ENCODE results near the gene KSR2. TPM values are rescaled to one million over a fixed set of nuclear protein-coding genes. Genes with fewer than 3 reads are reported as not detected.

KSR2 gene
- total and polyA plus RNA-seq, 2 of the 4 experiments (the other 2 are of a cell fraction), result not detected

- ATAC-seq (ENCODE audit: low read depth) (no peak), DNase-seq (no peak)
- H3K9me3 ChIP-seq (ENCODE audit: control insufficient read depth, insufficient read depth, low read length), result peaks cover 22% of the 10 kb centered on the region
- H4K91ac ChIP-seq (ENCODE audit: insufficient read depth, low read depth, low read length), result no peak overlapping the region
- ChIA-PET CTCF (no interaction called here), POLR2A (ENCODE audit: unreplicated experiment) (no interaction called here)
- H4K8ac ChIP-seq (ENCODE audit: low read depth in 2 of 2, low read length in 2 of 2), result no peak overlapping the region
- no peak overlapping the region for H3K27ac ChIP-seq (ENCODE audit: insufficient read depth, low read length)
- H2BK15ac ChIP-seq (ENCODE audit: low read depth, low read length), result no peak overlapping the region
- H2BK5ac ChIP-seq (ENCODE audit: low read depth, low read length, poor library complexity, severe bottlenecking), result no peak overlapping the region
- no CpG with 5 or more reads among the region's 2 CpGs for WGBS, 2 experiments (ENCODE audit: extremely low coverage in 2 of 2, insufficient read length in 1 of 2)
- no peaks in the 10 kb centered on the region for H3K79me1 ChIP-seq (ENCODE audit: low read depth in 1 of 2, low read length in 2 of 2)
- no TSS peak for BruUV-seq (replicated peaks)
- no peak overlapping the region for H3K4me3 ChIP-seq (ENCODE audit: insufficient read depth, low read depth, low read length)
- no peaks in the 10 kb centered on the region for H3K4me1 ChIP-seq (ENCODE audit: control insufficient read depth, insufficient read depth, low read length)
- TF ChIP-seq MAFK (IDR thresholded peaks at IDR 0.05; ENCODE audit: low read depth, low read length) (no peak), MXI1 (IDR thresholded peaks at IDR 0.05; ENCODE audit: borderline replicate concordance, low read depth, low read length) (no peak), RAD21 (IDR thresholded peaks at IDR 0.05; ENCODE audit: low read length) (no peak), POLR2A (IDR thresholded peaks at IDR 0.05; ENCODE audit: low read depth, low read length) (no peak), CHD1 (IDR thresholded peaks at IDR 0.05; ENCODE audit: low read depth, low read length) (no peak), ELK1 (IDR thresholded peaks at IDR 0.05; ENCODE audit: borderline replicate concordance, low read depth, low read length) (no peak), FOS (IDR thresholded peaks at IDR 0.05; ENCODE audit: low read depth, low read length) (no peak), USF2 (IDR thresholded peaks at IDR 0.05; ENCODE audit: low read depth, low read length) (no peak), NFE2L2 (IDR thresholded peaks at IDR 0.05; ENCODE audit: low read depth, low read length) (no peak), CEBPB (IDR thresholded peaks at IDR 0.05; ENCODE audit: low read depth, low read length) (no peak), MAZ (IDR thresholded peaks at IDR 0.05; ENCODE audit: borderline replicate concordance, low read depth, low read length) (no peak), RCOR1 (IDR thresholded peaks at IDR 0.05; ENCODE audit: insufficient replicate concordance, low read length) (no peak)
- no peaks in the 10 kb centered on the region for H3K9me1 ChIP-seq (ENCODE audit: insufficient read depth, low read length)
- intact Hi-C loops (cut with micrococcal nuclease), result no loop called here
- no peak overlapping the region for H3K4me2 ChIP-seq (ENCODE audit: low read depth, low read length)
- no peak overlapping the region for H3K14ac ChIP-seq (replicated peaks; ENCODE audit: low read depth, low read length)
- in situ Hi-C loops (cut with MboI; ENCODE audit: low sequenced_read_pairs), result no loop called here
- H2BK120ac ChIP-seq (ENCODE audit: low read depth, low read length), result no peak overlapping the region
- no peak overlapping the region for H3K56ac ChIP-seq (ENCODE audit: extremely low read depth, insufficient read depth, low read length)
- no peak overlapping the region for H2BK20ac ChIP-seq (ENCODE audit: low read depth, low read length)
- no peaks in the 10 kb centered on the region for H3K27me3 ChIP-seq (ENCODE audit: control insufficient read depth, insufficient read depth, low read length)
- no peak overlapping the region for H3K4ac ChIP-seq (ENCODE audit: low read depth, low read length)
- no peak overlapping the region for H3K18ac ChIP-seq (ENCODE audit: low read depth, low read length)
- no peak overlapping the region for H4K5ac ChIP-seq (ENCODE audit: low read depth, low read length)
- H2AFZ ChIP-seq (replicated peaks; ENCODE audit: low read length, poor library complexity), result no peak overlapping the region
- no peaks in the 10 kb centered on the region for H3K36me3 ChIP-seq (ENCODE audit: control insufficient read depth, insufficient read depth, low read length)
- H3K9ac ChIP-seq (ENCODE audit: low read depth, low read length), result no peak overlapping the region
- no peak overlapping the region for H3K23ac ChIP-seq (ENCODE audit: low read depth, low read length)
- dilution Hi-C loops (cut with HindIII; ENCODE audit: low sequenced_read_pairs, unreplicated experiment), result no loop called here
- H4K20me1 ChIP-seq (ENCODE audit: insufficient read depth, low read length), result no peaks in the 10 kb centered on the region
- H2AK9ac ChIP-seq (replicated peaks; ENCODE audit: low read depth, low read length, poor library complexity), result no peak overlapping the region
- H2AK5ac ChIP-seq (ENCODE audit: low read depth, low read length), result no peak overlapping the region
Measured at GRCh38 chr12:117692512-117692911, 276.3 kb downstream of the KSR2 start.

Measured in IMR-90 (cell line).